ENCODE data around the gene SLC16A7. TPM values are rescaled to one million over a fixed set of nuclear protein-coding genes. Genes with fewer than 3 reads are reported as not detected.

The SLC16A7 gene
- total and polyA plus RNA-seq, 10 of the 15 experiments (the other 5 are each of a cell fraction or from before 2014, with no cell fraction given): 1.5 to 12.9 (median 6.7) TPM

- TF ChIP-seq ZNF687 (IDR thresholded peaks at IDR 0.05) (no peak), CTCF (IDR thresholded peaks at IDR 0.05 in 2 of 3, conservative IDR thresholded peaks at IDR 0.05 in 1 of 3; ENCODE audit: control insufficient read depth in 2 of 3, extremely low read depth in 1 of 3, insufficient read depth in 1 of 3, low read depth in 3 of 3, low read length in 3 of 3) (peak; percentile 24 to 30 (median 27); a peak in 3 of 6 replicates)
Observed at GRCh38 chr12:59780605-59781135, 184.8 kb downstream of the SLC16A7 start (continued).

- ChIA-PET RAD21 (ENCODE audit: unreplicated experiment) (no interaction called here), CTCF (no interaction called here), SMC1A (ENCODE audit: uncharacterized antibody, unreplicated experiment) (no interaction called here), POLR2A (no interaction called here)
- in situ Hi-C loops (cut with MboI): no loop called here
- no peak overlapping the region for H3K27ac ChIP-seq (ENCODE audit: control insufficient read depth, insufficient read depth)
- H3K27me3 ChIP-seq (replicated peaks in 1 of 2; ENCODE audit: control insufficient read depth in 2 of 2, insufficient read depth in 2 of 2, low read length in 1 of 2): no peaks in the 10 kb centered on the region
- no peak for FAIRE-seq
- no peak for ATAC-seq
- H3K4me3 ChIP-seq: no peak overlapping the region
- intact Hi-C loops (cut with micrococcal nuclease; ENCODE audit: unreplicated experiment): no loop called here
- no peaks in the 10 kb centered on the region for H3K4me1 ChIP-seq (ENCODE audit: control insufficient read depth, insufficient read depth, low read length)
- H3K4me2 ChIP-seq (ENCODE audit: control insufficient read depth, insufficient read depth): no peak overlapping the region
- no peak overlapping the region for H2AFZ ChIP-seq (ENCODE audit: control insufficient read depth, low read depth, low read length)
- H3K79me2 ChIP-seq (ENCODE audit: control insufficient read depth, insufficient read depth, low read length): no peaks in the 10 kb centered on the region
- no peak overlapping the region for H3K9ac ChIP-seq (ENCODE audit: control insufficient read depth, insufficient read depth, low read length)
- H3K9me3 ChIP-seq (replicated peaks; ENCODE audit: control insufficient read depth, insufficient read depth, low read length): no peaks in the 10 kb centered on the region
- no peak for DNase-seq (ENCODE audit: low read depth, low spot score)
- 77% methylated on average over 4 of the region's 4 CpGs for WGBS (ENCODE audit: insufficient coverage, insufficient replicate concordance, low lambda C conversion rate, missing lambda C conversion rate)
- no peaks in the 10 kb centered on the region for H3K36me3 ChIP-seq (ENCODE audit: control insufficient read depth in 2 of 2, insufficient read depth in 2 of 2, low read length in 1 of 2)
- no TSS peak for BruUV-seq (replicated peaks)
- no peaks in the 10 kb centered on the region for H4K20me1 ChIP-seq (ENCODE audit: control insufficient read depth, insufficient read depth)
- TF ChIP-seq HDGF (IDR thresholded peaks at IDR 0.05) (no peak), E4F1 (IDR thresholded peaks at IDR 0.05; ENCODE audit: borderline replicate concordance, partially characterized antibody) (no peak), ESRRA (IDR thresholded peaks at IDR 0.05; ENCODE audit: low read length) (no peak), TCF12 (IDR thresholded peaks at IDR 0.05; ENCODE audit: low read depth, low read length) (no peak), SKIL (IDR thresholded peaks at IDR 0.05; ENCODE audit: low read depth, poor library complexity, severe bottlenecking) (no peak), MYC (IDR thresholded peaks at IDR 0.05; ENCODE audit: insufficient read depth, insufficient read length, insufficient replicate concordance, low read length, severe bottlenecking) (no peak), ZZZ3 (IDR thresholded peaks at IDR 0.05; ENCODE audit: control insufficient read depth, insufficient read length, low read depth) (no peak)
Observed at GRCh38 chr12:59787610-59788009, 191.8 kb downstream of the SLC16A7 start.
